Activated CD4-positive, CD25-positive, alpha-beta regulatory T cell treated with anti-CD3 and anti-CD28 coated beads, Interleukin-2, amount 50 U/mL, for 24 hours (primary cell): ENCODE measurements around the gene MTX1.
"Not testable (repeated sequence)": the region's sequence is repeated elsewhere in the genome, so short reads cannot be mapped to it uniquely, and the experiment has no call there.

Source experiments
- ATAC-seq, 2 donors: fragments of 150-1000 bp; cut with Tn5 transposase; one replicate each; pipeline ENCODE4 v1.10.0; 2021; ENCODE audit warnings: mild to moderate bottlenecking in 1 of 2, moderate library complexity in 1 of 2

The MTX1 gene

DNA sequence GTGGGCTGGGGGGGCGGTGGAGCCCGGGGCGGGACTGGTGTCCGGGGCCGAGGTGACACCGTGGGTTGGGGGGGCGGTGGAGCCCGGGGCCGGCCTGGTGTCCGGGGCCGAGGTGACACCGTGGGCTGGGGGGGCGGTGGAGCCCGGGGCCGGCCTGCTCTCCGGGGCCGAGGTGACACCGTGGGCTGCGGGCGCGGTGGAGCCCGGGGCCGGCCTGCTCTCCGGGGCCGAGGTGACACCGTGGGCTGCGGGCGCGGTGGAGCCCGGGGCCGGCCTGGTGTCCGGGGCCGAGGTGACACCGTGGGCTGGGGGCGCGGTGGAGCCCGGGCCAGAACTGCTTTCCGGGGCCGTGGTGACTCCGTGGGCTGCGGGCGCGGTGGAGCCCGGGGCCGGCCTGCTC, 18.6 kb upstream of the MTX1 start:
- not testable (repeated sequence) for ATAC-seq

DNA sequence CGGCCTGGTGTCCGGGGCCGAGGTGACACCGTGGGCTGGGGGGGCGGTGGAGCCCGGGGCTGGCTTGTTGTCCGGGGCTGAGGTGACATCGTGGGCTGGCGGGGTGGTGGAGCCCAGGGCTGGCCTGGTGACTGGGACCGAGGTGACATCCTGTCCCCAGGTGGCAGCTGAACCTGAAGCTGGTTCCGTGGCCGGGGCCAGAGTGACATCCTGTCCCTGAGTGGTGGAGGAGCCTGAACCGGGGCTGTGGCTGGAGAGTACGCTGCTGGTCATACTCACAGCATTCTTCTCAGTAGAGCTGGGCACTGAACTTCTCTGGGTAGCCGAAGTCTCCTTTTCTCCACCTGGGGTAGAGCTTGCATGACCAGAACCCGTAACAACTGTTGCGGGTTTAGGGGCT, 16.6 kb upstream of the MTX1 start:
- ATAC-seq = no peak

DNA sequence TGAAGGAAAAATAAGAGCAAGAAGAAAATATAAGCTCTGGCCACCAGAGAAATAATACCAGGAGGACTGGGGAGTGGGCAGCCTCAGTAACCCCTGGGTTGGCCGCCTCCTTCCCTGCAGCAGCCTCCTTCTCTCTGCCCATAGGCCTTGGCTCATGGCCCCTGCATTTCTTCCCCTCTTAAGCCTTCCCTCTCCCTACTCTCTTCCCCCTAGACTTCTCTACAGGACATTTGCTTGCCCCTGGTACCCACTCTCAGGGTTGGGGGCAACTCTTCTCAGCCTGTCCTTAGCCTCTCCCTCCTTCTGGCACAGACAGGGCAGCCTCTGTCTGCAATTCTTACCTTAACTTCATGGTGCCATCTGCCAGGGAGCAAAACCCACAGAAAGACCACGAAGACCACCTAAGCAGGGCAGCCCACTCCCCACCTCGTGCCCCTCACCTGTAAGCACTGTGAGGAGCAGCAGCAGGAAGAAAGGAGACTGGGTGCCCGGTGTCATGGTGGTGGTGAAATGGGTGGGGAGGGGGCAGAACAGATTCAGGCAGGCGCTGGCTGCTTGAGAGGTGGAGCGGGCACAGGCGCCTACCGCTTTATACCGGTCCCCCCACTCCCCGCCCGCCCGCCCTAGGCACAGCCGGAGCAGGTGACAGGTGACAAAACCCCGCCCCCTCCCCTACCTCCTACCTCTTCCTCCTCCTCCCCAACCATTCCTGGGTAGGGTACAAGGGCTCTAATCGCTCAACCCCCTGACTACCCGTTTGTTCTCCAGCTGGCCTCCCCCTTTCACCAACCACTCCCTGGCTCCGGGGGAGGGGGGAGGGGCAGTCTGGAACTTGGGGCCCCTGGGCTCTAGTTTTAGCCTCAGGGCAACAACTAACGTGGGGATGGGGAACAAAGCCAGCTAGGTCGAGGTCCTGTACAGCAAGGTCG, 15.9 kb upstream of the MTX1 start:
- ATAC-seq = no peak

DNA sequence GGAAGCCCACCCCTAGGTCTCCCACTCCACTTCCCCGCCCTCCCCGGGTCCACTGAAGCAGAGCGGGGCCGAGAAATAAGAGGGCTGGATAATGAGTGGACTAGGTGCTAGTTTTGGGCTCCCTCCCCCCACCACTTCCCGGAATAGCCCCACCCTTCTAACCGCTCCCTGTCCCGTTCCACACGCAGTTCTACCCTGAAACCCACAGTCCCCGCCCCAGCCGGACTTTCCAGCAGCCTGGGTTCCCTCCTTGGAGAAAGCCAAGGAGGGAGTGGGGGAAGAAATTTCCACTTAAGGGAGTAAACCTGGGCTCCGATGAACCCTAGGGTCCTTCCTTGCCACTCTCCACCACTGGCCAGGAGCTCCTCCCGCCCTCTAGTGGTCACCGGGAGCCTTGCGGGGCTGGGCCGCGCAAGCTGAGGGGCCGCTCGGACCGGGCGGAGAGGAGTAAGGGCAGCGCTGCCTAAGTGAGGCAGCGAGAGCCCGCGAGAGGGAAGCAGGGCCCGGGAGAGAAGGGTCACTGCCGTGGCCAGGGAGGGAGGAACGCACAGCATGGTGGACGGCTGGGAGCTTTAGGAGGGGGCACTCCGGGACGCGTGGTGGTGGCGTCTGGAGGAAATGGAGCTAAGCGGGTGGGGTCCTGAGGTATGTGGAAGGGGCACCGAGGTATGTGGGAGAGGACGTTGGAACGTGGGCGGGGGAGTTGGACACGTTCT, 15.1 kb upstream of the MTX1 start:
- peak; percentile 48 to 62 for ATAC-seq

DNA sequence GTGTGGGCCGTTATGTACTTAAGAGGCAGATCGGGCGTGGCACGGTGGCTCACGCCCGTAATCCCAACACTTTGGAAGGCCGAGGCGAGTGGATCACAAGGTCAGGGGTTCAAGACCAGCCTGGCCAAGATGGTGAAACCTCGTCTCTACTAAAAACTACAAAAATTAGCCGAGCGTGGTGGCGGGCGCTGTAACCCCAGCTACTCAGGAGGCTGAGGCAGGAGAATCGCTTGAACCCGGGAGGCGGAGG, 14.6 kb upstream of the MTX1 start:
- ATAC-seq = not testable (repeated sequence)

DNA sequence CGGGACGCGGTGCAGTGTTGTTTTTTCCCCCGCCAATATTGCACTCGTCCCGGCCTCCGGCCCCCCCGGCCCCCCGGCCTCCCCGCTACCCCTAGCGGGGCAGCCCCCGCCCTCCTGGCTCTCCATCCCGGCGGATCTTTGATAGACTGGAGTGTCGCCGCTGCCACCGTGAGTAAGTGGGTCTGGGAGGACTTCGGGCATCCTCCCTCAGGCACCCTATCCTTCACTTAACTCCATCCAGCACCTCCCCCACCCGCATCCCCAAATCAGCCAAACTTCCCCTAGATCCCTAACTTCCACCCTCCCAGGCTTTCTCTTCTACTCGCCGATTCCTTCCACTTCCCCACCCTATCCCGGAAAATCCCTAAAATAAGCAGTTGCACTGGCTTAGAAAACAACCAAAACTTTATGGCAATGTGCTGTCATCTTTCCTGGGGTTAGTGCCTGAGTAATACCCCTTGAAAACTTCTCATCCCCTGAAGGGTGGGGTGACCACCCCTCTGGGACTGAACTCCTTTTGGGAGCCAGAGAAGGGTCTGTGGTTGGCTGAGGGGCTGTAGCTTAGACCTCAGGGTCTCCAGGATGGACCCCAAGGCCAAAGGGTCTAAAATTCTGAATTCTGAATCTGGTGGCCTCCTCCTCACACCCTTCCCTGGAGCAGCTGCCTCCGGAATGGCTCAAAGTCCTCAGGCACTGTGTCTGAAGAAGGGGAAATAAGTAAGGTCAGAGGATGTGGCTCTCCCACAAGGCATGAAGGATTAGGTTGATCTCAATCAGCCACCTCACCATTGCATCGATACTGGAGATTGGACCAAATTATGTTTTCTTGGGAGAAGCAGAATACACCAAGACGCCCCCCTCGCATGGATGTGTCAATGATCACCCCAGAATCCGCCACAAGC, 13.0 kb upstream of the MTX1 start:
- no peak for ATAC-seq

DNA sequence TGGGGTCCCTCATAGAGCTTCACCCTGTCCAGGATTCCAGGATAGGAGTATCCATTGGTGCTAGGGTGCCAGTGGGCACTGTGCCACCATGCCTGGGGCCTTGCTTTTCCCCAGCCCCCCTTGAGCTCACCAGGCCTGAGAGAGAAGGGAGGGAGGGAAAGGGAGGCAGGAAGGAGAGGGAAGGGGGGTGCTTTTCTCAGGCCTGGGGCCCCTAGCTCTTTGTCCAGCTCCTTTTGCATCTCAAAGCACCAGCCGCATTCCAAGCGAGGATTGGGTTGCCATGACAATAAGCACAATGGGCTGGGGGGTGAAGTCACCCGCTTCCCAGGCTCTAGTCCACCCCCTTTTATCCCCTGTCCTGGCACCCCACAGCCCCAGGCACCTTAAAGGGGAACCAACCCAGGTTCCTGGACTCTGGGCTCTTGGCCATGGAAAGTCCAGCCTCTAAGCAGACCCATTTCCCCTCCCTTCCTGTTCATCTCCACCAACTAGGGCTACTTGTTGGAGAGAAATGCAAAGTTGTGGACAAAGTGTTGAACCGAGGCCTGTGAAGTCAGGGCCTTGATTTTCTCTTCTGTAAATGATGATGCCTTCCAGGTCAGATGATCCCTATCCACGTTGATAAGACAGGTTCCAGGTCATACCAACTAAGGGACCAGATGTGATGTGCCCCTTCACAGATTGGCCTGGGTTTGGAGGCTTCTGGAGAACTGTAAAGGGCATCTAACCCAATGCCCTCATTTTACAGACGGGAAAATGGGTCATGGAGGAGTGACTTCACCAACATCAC, 12.2 kb upstream of the MTX1 start:
- no peak for ATAC-seq

DNA sequence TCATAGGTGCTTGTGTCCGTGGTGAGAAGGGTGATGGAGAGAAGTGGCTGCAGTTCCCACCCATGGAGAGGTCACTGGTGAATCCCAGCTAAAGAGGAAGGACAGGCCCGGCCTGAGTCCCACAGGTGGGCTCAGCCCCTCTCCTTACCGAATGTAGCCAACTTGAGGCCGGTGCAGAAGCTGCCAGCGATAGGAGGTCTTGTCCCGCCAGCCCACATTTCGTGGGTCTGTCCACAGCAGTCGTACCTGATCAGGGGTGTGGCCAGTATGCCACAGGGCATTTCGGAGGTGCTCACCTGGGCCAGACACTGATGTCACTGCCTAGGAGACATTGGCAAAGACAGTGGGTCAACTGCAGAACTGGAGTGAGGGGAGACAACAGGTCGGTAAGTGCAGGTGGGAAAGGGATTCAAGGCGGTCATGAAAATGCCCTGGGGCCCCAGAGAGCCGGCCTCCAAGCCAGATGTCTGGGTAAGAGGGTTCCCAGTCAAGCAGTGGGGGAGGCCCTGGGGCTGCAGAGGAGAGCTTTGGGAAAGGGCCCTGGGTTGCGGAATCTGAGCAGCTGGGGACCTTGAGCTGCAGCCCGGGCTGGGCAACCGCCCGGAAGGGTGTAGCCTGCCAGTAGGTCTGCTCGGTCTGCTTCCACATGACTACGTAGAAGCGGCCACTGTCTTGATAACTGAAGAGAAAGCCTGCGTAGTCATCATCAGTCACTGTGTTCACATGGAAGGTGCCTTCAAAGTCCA, 11.4 kb upstream of the MTX1 start:
- ATAC-seq = no peak

DNA sequence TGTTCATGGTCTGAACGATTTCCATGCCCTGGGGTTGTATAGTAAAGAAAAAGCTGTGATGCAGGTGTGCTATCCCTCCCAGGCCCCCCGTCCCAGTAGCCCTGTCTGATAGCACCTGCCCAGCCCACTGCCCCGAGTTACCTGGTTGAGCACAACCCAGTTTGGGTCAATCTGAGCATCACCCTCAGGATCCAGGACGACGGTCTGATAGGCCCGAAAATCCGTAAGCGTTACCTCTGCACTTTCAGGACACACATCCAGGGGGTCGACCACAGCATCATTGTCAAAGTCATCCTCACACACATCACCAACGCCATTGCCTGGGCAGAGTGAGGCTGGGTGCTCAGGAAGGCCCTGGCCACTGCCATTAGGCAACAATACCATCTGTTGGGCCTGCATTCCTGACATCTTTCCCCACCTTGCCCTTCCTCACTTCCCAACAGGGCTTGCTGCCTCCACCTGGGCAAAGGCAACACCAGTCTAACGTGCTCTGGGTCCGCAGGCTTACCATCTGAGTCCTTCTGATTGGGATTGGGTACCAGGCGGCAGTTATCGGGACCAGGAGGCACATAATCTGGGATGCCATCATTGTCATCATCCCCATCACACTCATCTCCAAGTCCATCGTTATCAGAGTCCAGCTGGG, 10.5 kb upstream of the MTX1 start:
- ATAC-seq = no peak

DNA sequence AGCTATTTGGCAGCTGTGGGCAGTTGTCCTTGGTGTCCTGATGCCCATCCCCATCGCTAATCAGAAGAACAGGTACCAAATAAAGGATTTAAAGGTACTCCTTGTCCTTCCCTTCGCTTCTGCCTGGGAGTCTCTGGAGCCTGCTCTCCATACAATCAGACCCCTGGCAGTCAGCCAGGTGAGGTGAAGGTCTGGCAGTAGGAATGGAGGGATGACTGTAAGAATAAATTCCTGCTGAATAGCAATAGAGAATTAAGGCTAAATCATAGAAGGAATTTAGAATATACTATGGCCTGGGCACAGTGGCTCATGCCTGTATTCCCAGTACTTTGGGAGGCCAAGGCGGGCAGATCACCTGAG, 10.0 kb upstream of the MTX1 start:
- ATAC-seq = no peak

DNA sequence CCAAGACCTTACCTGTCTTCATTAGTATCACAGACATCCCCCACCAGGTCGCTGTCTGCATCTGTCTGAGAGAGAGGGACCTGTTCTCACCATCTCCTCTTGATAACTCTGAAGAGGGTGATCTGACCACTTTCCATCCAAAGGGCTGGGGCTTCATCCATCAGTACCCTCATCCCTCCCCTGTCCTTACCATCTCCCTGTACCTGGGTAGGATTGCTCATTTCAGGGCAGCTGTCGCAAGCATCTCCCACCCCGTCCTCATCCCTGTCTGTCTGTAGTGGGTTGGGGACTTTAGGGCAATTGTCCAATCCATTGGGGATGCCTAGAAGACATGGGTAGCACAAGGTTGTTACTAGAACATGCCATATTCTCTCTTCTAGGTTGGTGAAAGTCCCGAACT, 8.7 kb upstream of the MTX1 start:
- no peak for ATAC-seq

DNA sequence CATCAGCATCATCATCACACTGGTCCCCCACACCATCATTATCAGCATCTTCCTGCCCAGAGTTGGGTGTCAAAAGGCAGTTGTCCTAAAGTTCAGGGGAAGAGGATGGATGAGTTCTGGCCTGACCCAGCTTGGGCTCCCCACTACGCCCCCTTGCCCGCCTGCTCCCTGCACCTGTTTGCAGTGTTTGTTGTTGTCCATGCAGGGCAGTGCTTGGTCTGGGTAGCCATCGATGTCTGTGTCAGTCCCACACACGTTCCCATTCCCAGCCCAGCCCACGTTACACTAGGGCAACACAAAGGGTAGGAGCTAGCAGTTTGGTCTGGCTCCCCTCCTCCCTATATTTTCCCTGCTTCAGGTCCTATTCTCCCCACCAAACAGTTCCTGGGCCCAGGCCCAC, 7.6 kb upstream of the MTX1 start:
- ATAC-seq = no peak

DNA sequence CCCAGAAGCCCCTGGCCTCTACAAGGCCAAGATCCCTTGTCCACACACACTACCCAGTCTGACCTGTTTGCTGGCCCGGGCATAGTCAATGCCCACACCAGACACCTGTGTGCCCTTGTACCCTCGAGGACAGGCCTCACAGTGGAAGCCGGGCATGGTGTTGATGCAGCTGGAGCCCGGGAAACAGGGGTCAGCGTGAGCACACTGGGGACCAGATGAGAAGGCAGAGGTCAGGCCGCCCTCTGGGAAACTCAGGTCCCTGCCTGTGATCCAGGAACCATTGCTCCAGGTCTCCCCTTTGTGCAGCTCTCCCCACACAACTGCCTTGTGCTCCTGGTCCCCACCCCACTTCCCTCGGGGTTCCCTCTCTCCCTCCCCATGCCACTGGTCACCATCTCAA, 6.3 kb upstream of the MTX1 start:
- ATAC-seq = no peak

DNA sequence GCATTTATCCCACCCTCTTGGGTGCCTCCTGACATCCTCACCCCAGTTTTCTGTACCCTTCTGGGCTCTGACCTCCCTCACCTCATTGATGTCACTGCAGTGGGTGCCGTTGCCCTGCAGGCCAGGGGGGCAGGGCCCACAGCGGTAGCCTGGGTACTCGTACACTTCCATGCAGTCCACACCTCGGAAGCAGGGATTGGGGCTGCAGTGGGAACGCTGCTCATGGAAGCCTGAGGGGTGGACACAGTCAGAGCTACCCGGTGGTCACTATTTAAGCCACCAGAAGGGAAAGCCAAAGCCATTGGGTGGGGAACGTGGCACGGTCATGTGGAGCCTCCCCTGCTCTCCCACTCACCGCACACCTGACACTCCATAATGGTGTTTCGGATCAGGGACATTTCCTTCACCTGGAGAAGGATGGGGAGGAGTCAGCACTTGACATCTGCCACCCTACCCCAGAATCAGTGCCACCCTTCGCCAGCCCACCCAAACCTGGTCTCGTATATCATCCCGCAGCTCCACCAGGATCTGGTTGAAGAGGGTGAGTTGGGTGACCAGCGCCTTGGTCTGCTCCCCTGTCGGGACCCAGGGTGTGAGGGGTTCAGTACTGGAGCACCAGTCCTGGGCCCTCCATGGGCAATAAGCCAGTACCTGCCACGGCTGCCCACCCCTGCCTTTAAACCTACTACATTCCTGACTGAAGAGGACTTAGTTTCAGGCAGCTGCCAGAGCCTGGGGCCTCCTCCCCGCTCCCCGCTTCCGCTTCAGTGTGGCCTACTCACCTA, 5.6 kb upstream of the MTX1 start:
- no peak for ATAC-seq

DNA sequence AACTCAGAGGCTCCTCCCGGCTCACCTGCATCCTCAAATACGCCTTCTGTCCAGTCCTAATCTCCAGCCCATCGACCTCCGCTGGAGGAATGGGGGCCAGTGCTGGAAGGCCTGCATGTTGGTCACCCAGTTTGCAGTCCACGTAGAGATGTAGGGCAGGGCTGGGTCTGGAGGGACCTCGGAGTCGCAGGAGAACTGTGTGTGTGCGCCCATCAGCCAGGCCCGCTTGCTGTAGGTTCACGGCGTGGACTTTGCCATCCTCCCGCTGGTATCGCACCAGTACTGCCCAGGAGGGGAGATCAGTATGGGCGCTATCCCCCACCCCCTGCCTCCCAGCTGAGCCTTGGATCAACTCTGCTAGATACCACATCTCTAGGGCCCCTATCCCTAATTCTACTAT, 3.5 kb upstream of the MTX1 start:
- no peak for ATAC-seq

DNA sequence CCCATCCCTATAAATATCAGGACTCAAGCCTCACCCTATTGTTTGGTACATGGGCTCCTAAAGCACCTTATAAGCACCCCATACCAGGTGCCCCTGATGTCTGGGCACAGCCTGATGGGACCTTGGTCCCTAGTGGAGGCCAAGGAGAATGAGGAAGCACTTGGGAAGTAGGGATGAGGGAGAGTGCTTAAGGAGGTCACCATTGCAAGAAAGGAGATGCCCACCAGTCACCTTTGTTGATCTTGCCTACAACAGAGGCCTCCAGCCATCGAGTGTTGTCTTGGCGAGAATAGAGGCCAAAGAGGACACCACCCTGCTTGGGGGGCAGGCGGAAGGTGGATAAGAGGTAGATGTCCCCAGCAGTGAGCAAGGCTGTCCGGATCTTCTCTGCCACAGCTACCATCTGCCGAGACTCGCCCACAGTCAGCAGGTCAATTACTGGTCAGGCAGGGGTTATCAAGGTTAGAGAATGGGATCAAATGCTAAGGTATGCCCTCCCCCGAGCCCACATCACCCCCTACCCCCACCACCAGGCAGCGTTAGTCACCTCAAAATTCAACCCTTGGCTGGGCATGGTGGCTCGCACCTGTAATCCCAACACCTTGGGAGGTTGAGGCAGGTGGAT, 2.4 kb upstream of the MTX1 start:
- ATAC-seq = no peak

DNA sequence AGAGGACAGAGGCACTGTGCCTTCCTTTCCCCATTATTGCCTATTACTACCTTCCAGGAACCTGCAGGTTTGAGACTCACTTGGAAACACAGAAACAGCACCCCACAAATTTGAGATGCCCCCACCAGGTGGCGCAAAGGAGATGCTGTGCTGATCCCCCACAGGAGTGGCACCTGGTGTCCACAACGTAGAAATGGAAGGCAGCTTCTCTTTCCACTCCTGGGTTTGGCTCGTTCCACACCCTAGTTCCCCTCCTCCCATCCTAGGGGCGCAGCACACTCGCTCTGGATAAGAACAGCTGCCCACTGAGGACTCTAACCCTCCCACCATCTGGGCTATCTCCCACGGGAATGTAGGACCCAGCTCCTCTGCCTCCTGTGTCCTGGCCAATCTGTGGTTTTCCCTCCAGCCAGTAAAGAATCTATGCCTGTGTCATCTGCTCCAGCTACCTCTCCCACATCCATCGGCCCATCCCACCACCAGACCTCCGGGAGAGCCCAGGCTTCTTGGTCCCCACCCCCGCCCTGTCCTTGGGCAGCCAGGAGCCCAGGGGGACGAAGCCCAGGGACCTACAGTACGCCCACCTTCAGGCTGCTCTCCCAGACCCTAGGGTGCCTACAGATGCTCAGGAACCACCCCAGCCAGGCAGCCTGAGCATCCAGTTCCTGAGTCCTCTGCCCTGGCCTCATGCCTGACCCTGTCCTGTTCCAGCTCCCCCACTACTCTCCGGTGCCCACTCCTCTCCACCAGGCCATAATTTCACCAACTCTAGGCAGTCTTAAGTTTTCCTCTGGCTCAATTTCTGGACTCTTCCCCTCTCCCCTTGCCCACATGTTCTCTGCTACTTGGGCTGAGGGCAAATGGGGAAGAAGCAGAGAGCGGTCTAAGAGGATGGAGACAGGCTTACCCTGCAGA, 1.3 kb upstream of the MTX1 start:
- ATAC-seq = peak; percentile 36 to 57

DNA sequence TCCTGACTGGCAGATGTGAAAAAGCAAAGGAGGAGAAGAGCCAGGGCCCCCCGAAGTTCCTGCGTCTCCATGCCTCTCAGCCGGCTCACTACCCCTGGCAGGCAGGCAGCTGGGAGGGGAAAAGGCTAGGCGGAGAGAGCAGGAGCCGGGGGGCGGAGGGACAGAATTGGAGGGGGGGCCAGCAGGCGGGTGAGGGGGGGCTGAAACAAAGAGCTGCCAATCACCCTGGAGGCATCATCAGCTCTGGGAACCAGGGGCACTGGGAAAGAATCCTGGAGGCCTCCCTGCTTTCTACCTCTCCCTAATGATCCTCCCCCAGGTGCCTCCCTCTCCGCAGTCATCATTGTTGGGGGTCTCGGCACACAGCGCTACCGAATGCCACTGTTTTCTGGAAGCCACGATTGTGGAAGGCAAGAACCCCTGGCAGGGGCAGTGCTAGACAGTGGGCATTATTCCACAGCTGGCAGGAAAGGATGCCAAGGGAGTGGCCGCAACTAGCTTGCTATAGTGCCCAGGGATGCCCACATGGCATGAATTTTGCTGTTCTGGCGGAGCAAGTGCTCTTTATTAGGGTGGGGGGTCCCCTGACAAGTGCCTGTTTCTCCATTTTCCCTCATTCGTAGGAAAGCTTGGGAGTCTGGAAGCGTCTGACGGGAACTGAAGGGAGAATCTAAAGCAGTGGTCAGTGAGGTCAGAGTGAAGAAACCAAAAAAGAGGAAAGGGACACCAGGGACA, 522 bp upstream of the MTX1 start, which contains the start of gene THBS3:
THBS3 (minus strand) TSS at position 92 of the 735 bp plus-strand sequence; CDS start at position 71, 21 bp downstream.
- no peak for ATAC-seq
